CD4-positive, alpha-beta T cell treated with Interleukin-4 for 1 hour (primary cell): ENCODE results near the gene MPND.

Experiments
- DNase-seq, 2 donors: peaks; one replicate each; pipeline ENCODE4 v3.0.0-alpha.2; 2020 to 2022

The MPND gene

DNA sequence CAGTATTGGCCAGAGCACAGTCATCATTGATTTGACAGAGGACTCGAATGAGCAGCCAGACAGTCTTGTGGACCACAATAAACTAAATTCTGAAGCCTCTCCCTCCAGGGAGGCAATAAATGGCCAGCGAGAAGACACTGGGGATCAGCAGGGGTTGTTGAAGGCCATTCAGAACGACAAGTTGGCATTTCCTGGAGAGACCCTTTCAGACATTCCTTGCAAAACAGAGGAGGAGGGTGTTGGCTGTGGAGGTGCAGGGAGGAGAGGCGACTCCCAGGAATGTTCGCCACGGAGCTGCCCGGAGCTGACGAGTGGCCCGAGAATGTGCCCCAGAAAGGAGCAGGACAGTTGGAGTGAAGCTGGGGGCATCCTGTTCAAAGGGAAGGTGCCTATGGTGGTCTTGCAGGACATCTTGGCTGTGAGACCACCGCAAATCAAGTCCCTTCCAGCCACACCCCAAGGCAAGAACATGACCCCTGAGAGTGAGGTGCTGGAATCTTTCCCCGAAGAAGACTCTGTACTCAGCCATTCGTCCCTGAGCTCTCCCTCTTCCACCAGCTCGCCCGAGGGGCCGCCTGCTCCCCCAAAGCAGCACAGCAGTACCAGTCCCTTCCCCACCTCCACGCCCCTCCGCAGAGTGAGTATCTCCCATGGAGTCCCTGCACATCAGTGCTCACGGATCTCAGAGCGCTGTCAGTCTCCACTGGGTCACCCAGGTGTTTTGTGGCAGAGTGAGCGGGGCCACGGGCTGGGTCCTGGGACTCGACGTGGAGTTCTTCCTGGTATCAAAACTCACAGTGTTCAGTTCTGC, 66.0 kb downstream of the MPND start:
- no peak for DNase-seq
